Right atrium auricular region (tissue), 2 donors: ENCODE data around the gene NMT2. TPM values are rescaled to one million over a fixed set of nuclear protein-coding genes. Genes with fewer than 3 reads are reported as not detected.

Experiments
- DNase-seq: peaks from one replicate; pipeline ENCODE4 v3.0.0-alpha.2; 2019; ENCODE audit warnings: low spot score
- H3K27ac ChIP-seq, 2 donors: fragments of 200-600 bp; sonication (generic); 1 replicate in 1 of 2; 2 replicates in 1 of 2; pipeline ENCODE4 v1.5.1; 2016 to 2019
- H3K27me3 ChIP-seq, 2 donors: fragments of 200-600 bp; sonication (generic); one replicate each; pipeline versions ENCODE4 v1.5.1 to v1.6.0; 2017 to 2019
- H3K36me3 ChIP-seq: fragments of 200-600 bp; sonication (generic); one replicate; pipeline ENCODE4 v1.5.1; 2016
- H3K4me1 ChIP-seq, 2 donors: fragments of 200-600 bp; sonication (generic); one replicate each; pipeline versions ENCODE4 v1.5.1 to v1.6.0; 2017 to 2019
- H3K4me3 ChIP-seq, 2 donors: fragments of 200-600 bp; sonication (generic); 1 replicate in 1 of 2; 2 replicates in 1 of 2; pipeline ENCODE4 v1.5.1; 2017 to 2019; ENCODE audit warnings: mild to moderate bottlenecking in 1 of 2, moderate library complexity in 1 of 2
- H3K9me3 ChIP-seq, 2 donors: fragments of 200-600 bp; sonication (generic); one replicate each; pipeline ENCODE4 v1.5.1; 2019
- CTCF ChIP-seq, 2 donors: fragments of 200-600 bp; sonication (generic); IDR thresholded peaks; one replicate each; pipeline ENCODE4 v1.5.1; 2019; ENCODE audit warnings: antibody characterized with exemption in 2 of 2
- total RNA-seq, 2 donors: library from RNA; depleted of rRNA; stranded (reverse); fragments of >200 nt; gene quantifications; one replicate each; pipeline ENCODE4 v1.1.0, GENCODE V29; 2016

NMT2 gene
- total RNA-seq, 2 donors from 2014 or later, result 9.7 to 10.5 TPM

GRCh38 chr10:15175587-15175986 is 7.1 kb upstream of the NMT2 start:
- H3K36me3 ChIP-seq, result no peaks in the 10 kb centered on the region
- H3K27me3 ChIP-seq, result no peaks in the 10 kb centered on the region
- no peak overlapping the region for H3K4me3 ChIP-seq
- H3K9me3 ChIP-seq, result no peaks in the 10 kb centered on the region
- no peak overlapping the region for H3K27ac ChIP-seq
- no peak for DNase-seq
- no peaks in the 10 kb centered on the region for H3K4me1 ChIP-seq
- TF ChIP-seq CTCF (IDR thresholded peaks at IDR 0.05), result no peak

GRCh38 chr10:15172306-15172840 is 3.9 kb upstream of the NMT2 start:
- H3K36me3 ChIP-seq, result no peaks in the 10 kb centered on the region

GRCh38 chr10:15169555-15170401 is 1.3 kb upstream of the NMT2 start:
- Histone ChIP-seq H3K36me3 (no peaks in the 10 kb centered on the region), H3K27ac (peak overlapping the region; percentile 41 to 42), H3K27me3 (no peaks in the 10 kb centered on the region), H3K4me3 (peak overlapping the region in 1 of 2 donors; percentile 31), H3K9me3 (no peaks in the 10 kb centered on the region), H3K4me1 (peaks cover 0 to 40% of the 10 kb centered on the region in 2 donors)
- no peak for DNase-seq
- no peak for TF ChIP-seq CTCF (IDR thresholded peaks at IDR 0.05)

More at GRCh38 chr10:15172306-15172840, 3.9 kb upstream of the NMT2 start:
- Histone ChIP-seq H3K27ac (no peak overlapping the region), H3K4me1 (peaks cover 0 to 19% of the 10 kb centered on the region in 2 donors), H3K27me3 (no peaks in the 10 kb centered on the region), H3K4me3 (no peak overlapping the region), H3K9me3 (no peaks in the 10 kb centered on the region)
- no peak for TF ChIP-seq CTCF (IDR thresholded peaks at IDR 0.05)
- DNase-seq, result no peak

GRCh38 chr10:15168786-15169554 is 477 bp upstream of the NMT2 start:
- DNase-seq, result peak; percentile 94
- Histone ChIP-seq H3K36me3 (no peaks in the 10 kb centered on the region), H3K4me1 (peaks cover 0 to 40% of the 10 kb centered on the region in 2 donors), H3K27me3 (no peaks in the 10 kb centered on the region), H3K27ac (peak overlapping the region; percentile 41 to 42), H3K4me3 (peak overlapping the region in 1 of 2 donors; percentile 31), H3K9me3 (no peaks in the 10 kb centered on the region)
- TF ChIP-seq CTCF (IDR thresholded peaks at IDR 0.05), result no peak

GRCh38 chr10:15167411-15168290 is 842 bp downstream of the NMT2 start:
- TF ChIP-seq CTCF (IDR thresholded peaks at IDR 0.05), result peak; percentile 20 to 61
- no peaks in the 10 kb centered on the region for H3K36me3 ChIP-seq
- H3K4me1 ChIP-seq, result peaks cover 0 to 40% of the 10 kb centered on the region in 2 donors

More at GRCh38 chr10:15167411-15168290, 842 bp downstream of the NMT2 start:
- H3K27ac ChIP-seq, result peak overlapping the region; percentile 92 to 93
- DNase-seq, result peak; percentile 63
- H3K4me3 ChIP-seq, result peak overlapping the region; percentile 87 to 99
- no peaks in the 10 kb centered on the region for H3K9me3 ChIP-seq
- H3K27me3 ChIP-seq, result no peaks in the 10 kb centered on the region
